ENCODE measurements around the gene EPHA1. TPM values are rescaled to one million over a fixed set of nuclear protein-coding genes. Genes with fewer than 3 reads are reported as not detected.

Gene EPHA1
- total and polyA plus RNA-seq, 2 of the 4 experiments (the other 2 are of a cell fraction) = 0.10 TPM; not detected in 1

DNA sequence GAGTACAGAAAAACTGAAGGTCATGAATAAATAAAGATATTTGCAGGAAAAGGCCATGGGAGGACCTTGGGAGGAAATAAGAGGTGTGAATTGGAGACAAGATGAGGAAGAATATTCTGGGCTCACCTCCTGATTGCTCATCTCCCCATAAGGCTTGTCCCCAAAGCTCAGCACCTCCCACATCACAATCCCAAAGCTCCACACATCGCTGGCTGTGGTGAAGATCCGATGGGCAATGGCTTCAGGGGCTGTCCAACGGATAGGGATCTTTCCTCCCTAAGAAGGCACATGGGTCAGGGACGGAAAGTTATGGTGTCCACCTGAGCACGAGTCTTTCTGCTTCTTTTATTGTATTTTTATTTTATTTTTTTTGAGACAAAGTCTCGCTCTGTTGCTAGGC is 14.6 kb downstream of the EPHA1 start:
- POLR2A ChIA-PET (ENCODE audit: unreplicated experiment) = interaction anchor here (1.7 kb wide), 1 partner anchor 10 kb away, joined by 5 read pairs; no protein-coding TSS in a partner anchor
- Histone ChIP-seq H3K79me1 (ENCODE audit: low read depth in 1 of 2, low read length in 2 of 2) (peaks cover 13 to 35% of the 10 kb centered on the region in 2 experiments; a peak in 3 of 4 replicates), H3K27ac (ENCODE audit: insufficient read depth, low read length) (no peak overlapping the region), H2AK5ac (ENCODE audit: low read depth, low read length) (no peak overlapping the region), H2AFZ (replicated peaks; ENCODE audit: low read length, poor library complexity) (no peak overlapping the region), H3K9me3 (ENCODE audit: control insufficient read depth, insufficient read depth, low read length) (no peaks in the 10 kb centered on the region), H2AK9ac (replicated peaks; ENCODE audit: low read depth, low read length, poor library complexity) (no peak overlapping the region), H3K4me2 (ENCODE audit: low read depth, low read length) (no peak overlapping the region), H2BK5ac (ENCODE audit: low read depth, low read length, poor library complexity, severe bottlenecking) (no peak overlapping the region), H3K4me1 (ENCODE audit: control insufficient read depth, insufficient read depth, low read length) (peaks cover 36% of the 10 kb centered on the region), H3K4me3 (ENCODE audit: insufficient read depth, low read depth, low read length) (no peak overlapping the region), H4K8ac (ENCODE audit: low read depth in 2 of 2, low read length in 2 of 2) (no peak overlapping the region), H3K18ac (ENCODE audit: low read depth, low read length) (no peak overlapping the region), H2BK20ac (ENCODE audit: low read depth, low read length) (no peak overlapping the region), H3K27me3 (ENCODE audit: control insufficient read depth, insufficient read depth, low read length) (peaks cover 3% of the 10 kb centered on the region; the same call in 1 of the 2 replicates), H3K4ac (ENCODE audit: low read depth, low read length) (no peak overlapping the region), H3K14ac (replicated peaks; ENCODE audit: low read depth, low read length) (no peak overlapping the region), H3K9me1 (ENCODE audit: insufficient read depth, low read length) (peaks cover 30% of the 10 kb centered on the region), H4K5ac (ENCODE audit: low read depth, low read length) (no peak overlapping the region), H3K36me3 (ENCODE audit: control insufficient read depth, insufficient read depth, low read length) (peaks cover 38% of the 10 kb centered on the region), H3K56ac (ENCODE audit: extremely low read depth, insufficient read depth, low read length) (no peak overlapping the region), H3K9ac (ENCODE audit: low read depth, low read length) (no peak overlapping the region), H2BK120ac (ENCODE audit: low read depth, low read length) (no peak overlapping the region), H2BK15ac (ENCODE audit: low read depth, low read length) (no peak overlapping the region), H4K91ac (ENCODE audit: insufficient read depth, low read depth, low read length) (no peak overlapping the region), H4K20me1 (ENCODE audit: insufficient read depth, low read length) (peaks cover 51% of the 10 kb centered on the region), H3K23ac (ENCODE audit: low read depth, low read length) (no peak overlapping the region)
- no peak for TF ChIP-seq CHD1 (IDR thresholded peaks at IDR 0.05; ENCODE audit: low read depth, low read length)
- TF ChIP-seq, protein P1, sequence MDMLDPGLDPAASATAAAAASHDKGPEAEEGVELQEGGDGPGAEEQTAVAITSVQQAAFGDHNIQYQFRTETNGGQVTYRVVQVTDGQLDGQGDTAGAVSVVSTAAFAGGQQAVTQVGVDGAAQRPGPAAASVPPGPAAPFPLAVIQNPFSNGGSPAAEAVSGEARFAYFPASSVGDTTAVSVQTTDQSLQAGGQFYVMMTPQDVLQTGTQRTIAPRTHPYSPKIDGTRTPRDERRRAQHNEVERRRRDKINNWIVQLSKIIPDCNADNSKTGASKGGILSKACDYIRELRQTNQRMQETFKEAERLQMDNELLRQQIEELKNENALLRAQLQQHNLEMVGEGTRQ (IDR thresholded peaks at IDR 0.05; ENCODE audit: low read depth, low read length) = no peak
- TF ChIP-seq RFX5 (IDR thresholded peaks at IDR 0.05; ENCODE audit: low read depth, low read length) = no peak
- no peak for TF ChIP-seq RAD21 (IDR thresholded peaks at IDR 0.05; ENCODE audit: low read length)
- TF ChIP-seq, protein P2, sequence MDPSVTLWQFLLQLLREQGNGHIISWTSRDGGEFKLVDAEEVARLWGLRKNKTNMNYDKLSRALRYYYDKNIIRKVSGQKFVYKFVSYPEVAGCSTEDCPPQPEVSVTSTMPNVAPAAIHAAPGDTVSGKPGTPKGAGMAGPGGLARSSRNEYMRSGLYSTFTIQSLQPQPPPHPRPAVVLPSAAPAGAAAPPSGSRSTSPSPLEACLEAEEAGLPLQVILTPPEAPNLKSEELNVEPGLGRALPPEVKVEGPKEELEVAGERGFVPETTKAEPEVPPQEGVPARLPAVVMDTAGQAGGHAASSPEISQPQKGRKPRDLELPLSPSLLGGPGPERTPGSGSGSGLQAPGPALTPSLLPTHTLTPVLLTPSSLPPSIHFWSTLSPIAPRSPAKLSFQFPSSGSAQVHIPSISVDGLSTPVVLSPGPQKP (IDR thresholded peaks at IDR 0.05; ENCODE audit: borderline replicate concordance, low read depth, low read length) = no peak
- no peak for TF ChIP-seq MXI1 (IDR thresholded peaks at IDR 0.05; ENCODE audit: borderline replicate concordance, low read depth, low read length)
- TF ChIP-seq RCOR1 (IDR thresholded peaks at IDR 0.05; ENCODE audit: insufficient replicate concordance, low read length) = no peak
- TF ChIP-seq FOS (IDR thresholded peaks at IDR 0.05; ENCODE audit: low read depth, low read length) = no peak
- TF ChIP-seq, protein P3, sequence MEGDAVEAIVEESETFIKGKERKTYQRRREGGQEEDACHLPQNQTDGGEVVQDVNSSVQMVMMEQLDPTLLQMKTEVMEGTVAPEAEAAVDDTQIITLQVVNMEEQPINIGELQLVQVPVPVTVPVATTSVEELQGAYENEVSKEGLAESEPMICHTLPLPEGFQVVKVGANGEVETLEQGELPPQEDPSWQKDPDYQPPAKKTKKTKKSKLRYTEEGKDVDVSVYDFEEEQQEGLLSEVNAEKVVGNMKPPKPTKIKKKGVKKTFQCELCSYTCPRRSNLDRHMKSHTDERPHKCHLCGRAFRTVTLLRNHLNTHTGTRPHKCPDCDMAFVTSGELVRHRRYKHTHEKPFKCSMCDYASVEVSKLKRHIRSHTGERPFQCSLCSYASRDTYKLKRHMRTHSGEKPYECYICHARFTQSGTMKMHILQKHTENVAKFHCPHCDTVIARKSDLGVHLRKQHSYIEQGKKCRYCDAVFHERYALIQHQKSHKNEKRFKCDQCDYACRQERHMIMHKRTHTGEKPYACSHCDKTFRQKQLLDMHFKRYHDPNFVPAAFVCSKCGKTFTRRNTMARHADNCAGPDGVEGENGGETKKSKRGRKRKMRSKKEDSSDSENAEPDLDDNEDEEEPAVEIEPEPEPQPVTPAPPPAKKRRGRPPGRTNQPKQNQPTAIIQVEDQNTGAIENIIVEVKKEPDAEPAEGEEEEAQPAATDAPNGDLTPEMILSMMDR (conservative IDR thresholded peaks at IDR 0.05; ENCODE audit: low read depth, low read length) = no peak
- TF ChIP-seq POLR2A (IDR thresholded peaks at IDR 0.05; ENCODE audit: low read depth, low read length) = no peak; the same call in 1 of the 2 replicates
- no peak for TF ChIP-seq CEBPB (IDR thresholded peaks at IDR 0.05; ENCODE audit: low read depth, low read length)
- TF ChIP-seq SMC3 (IDR thresholded peaks at IDR 0.05; ENCODE audit: low read depth, low read length) = no peak
- no peak for TF ChIP-seq NFE2L2 (IDR thresholded peaks at IDR 0.05; ENCODE audit: low read depth, low read length)
- in situ Hi-C loops (cut with MboI; ENCODE audit: low sequenced_read_pairs) (no loop called here), intact Hi-C loops (cut with micrococcal nuclease) (loop anchor here (5.0 kb wide), 1 partner anchor 98 kb away; no protein-coding TSS in a partner anchor), dilution Hi-C loops (cut with HindIII; ENCODE audit: low sequenced_read_pairs, unreplicated experiment) (no loop called here)
- 100% methylated on average over 2 of the region's 6 CpGs; no CpG with 5 or more reads in 1 of the 2 experiments for WGBS, 2 experiments (ENCODE audit: extremely low coverage in 2 of 2, insufficient read length in 1 of 2)
- no TSS peak for BruUV-seq (replicated peaks)
- no peak for ATAC-seq (ENCODE audit: low read depth)
- CTCF ChIA-PET = interaction anchor here (0.5 kb wide), 1 partner anchor 41 kb away, joined by 3 read pairs; no protein-coding TSS in a partner anchor
- DNase-seq = no peak

All from IMR-90 (cell line).